ENCODE measurements around the gene TANC1.

The TANC1 gene

DNA sequence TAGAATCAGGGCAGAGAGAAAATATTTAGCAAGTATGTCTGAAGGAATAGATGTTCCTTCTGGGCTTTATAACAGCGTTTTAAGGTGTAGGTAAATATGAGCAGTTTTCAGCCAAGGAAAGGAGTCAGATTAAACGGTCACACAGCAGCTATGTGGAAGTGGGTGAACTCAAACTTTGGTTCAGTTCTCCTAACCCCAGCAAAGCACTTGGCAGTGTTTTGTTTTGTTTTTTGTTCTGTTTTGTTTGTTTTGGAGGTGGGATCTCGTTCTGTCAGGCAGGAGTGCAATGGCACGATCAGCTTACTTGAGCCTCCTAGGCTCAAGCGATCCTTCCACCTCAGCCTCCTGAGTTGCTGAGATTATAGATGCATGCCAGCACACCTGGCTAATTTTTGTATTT is 24.6 kb downstream of the TANC1 start:
- H3K27ac ChIP-seq, result no peak overlapping the region

GRCh38 chr2:158993721-158994587 is 25.5 kb downstream of the TANC1 start:
- H3K27ac ChIP-seq, result no peak overlapping the region
- no peak for DNase-seq (ENCODE audit: low read depth, low spot score)

More for the DNA sequence above, 24.6 kb downstream of the TANC1 start:
- DNase-seq (ENCODE audit: low read depth, low spot score), result no peak

GRCh38 chr2:158994920-158995676 is 26.7 kb downstream of the TANC1 start:
- DNase-seq (ENCODE audit: low read depth, low spot score), result no peak
- no peak overlapping the region for H3K27ac ChIP-seq

- H3K27ac ChIP-seq, result no peak overlapping the region
- no peak for DNase-seq (ENCODE audit: low read depth, low spot score)
Measured at GRCh38 chr2:158995677-158996049, 27.2 kb downstream of the TANC1 start.

DNA sequence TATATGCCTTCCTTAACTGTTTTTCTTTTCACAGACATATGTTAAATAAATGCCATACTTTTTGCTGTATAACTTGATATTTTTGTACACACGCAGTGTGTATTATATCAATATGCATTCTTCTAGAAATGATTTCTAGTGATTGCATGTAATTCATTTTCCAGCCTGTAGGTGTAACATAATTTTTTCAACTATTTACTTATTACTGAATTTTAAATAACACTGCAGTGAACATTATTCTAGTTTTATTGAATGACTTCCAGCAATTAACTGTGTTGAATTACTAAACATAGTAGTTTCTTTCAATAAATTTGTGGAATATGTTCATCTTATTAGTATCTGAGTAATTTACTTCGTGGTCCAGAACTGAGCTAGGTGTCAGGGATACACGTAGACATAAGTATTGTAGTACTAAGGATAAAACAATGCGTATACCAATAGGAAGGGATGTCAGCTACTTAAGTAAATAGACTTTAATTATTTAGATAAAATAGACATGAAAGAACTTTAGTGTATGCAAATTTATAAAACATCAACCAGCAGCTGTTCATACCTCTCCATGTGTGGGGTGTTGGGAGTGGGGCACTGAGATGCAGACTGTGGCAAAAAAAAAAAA is 28.0 kb downstream of the TANC1 start:
- H3K27ac ChIP-seq, result no peak overlapping the region
- DNase-seq (ENCODE audit: low read depth, low spot score), result no peak

DNA sequence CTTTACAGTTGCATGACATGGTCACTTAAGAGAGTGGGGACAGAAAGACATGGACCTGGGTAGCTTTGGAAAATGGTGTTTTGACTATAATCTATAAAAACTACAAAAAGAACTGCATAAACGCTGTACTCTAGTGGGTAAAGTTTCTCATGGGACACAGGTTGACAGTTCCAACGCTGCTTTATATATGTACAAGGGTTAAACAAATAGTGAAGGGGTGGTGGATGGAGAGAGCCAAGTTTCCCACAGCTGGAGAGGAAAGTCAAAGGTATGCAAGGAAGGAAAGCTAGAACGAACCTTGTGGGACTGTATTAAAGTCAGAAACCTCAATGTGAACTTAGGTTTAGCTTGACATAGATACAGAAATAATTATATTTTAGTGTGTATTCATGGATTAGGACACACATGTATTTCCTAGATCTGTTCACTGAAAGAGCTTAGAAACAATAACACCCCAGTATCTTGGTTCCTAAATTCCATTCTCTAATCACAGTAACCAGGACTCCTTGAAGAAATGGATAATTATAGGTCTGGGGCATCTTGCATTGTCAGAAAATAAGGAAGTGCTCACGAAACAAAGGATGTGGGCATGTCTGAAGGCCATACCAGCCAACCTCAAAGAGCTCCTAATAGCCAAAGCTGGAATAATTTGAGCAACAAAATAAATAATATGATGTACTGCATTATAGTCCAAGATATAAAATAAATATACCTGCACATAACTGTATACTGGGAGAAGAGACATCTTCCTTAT is 28.8 kb downstream of the TANC1 start:
- DNase-seq (ENCODE audit: low read depth, low spot score), result no peak
- no peak overlapping the region for H3K27ac ChIP-seq

- DNase-seq (ENCODE audit: low read depth, low spot score), result no peak
- no peak overlapping the region for H3K27ac ChIP-seq
Measured at GRCh38 chr2:158998551-158999248, 30.3 kb downstream of the TANC1 start.

GRCh38 chr2:158999458-158999857 is 31.0 kb downstream of the TANC1 start:
- H3K27ac ChIP-seq, result peak overlapping the region; percentile 5
- DNase-seq (ENCODE audit: low read depth, low spot score), result no peak

- H3K27ac ChIP-seq, result no peak overlapping the region
- DNase-seq (ENCODE audit: low read depth, low spot score), result no peak
Measured at GRCh38 chr2:159000072-159000471, 31.6 kb downstream of the TANC1 start.

DNA sequence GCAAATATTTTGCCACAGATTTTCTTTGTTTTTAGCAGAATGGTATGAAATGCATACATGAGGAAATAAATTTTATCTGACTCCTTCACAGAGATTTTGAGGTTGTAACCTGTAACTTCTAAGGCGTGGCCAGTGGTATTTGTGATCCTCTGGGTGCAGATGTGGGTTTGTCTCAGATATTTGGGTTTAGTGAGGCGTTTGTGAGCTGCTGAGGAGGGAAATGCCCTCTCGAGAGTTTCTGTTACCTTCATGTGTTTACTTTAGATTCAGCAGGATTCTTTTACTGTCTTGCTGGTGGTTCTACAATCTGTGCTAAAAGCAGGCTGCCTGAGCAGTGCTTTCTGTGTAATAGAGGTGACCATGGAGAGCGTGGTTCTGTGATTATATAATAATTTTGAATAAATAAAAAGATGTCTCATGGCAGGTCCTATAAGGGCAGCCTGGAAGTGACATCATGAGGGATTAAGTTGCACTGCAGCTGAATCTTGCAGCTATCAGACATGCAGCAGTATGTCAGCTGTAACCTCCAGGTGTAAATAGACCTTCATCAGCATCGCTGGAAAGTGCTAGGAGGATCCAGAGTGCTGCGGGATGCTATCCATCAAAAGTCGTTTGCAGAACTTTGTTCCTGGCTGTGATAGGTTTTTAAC is 34.1 kb downstream of the TANC1 start:
- no peak overlapping the region for H3K27ac ChIP-seq
- DNase-seq (ENCODE audit: low read depth, low spot score), result no peak

- DNase-seq (ENCODE audit: low read depth, low spot score), result no peak
- H3K27ac ChIP-seq, result no peak overlapping the region
Measured at GRCh38 chr2:159003555-159003954, 35.1 kb downstream of the TANC1 start.

DNA sequence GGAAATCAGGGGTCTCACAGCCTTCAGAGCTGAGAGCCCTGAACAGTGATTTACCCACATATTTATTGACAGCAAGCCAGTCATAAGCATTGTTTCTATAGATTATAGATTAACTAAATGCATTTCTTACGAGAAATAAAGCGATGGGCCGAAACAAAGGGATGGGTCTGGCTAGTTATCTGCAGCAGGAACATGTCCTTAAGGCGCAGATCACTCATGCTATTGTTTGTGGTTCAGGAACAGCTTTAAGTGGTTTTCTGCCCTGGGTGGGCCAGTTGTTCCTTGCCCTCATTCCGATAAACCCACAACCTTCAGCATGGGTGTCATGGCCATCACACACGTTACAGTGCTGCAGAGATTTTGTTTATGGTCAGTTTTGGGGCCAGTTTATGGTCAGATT is 36.4 kb downstream of the TANC1 start:
- no peak overlapping the region for H3K27ac ChIP-seq
- no peak for DNase-seq (ENCODE audit: low read depth, low spot score)

DNA sequence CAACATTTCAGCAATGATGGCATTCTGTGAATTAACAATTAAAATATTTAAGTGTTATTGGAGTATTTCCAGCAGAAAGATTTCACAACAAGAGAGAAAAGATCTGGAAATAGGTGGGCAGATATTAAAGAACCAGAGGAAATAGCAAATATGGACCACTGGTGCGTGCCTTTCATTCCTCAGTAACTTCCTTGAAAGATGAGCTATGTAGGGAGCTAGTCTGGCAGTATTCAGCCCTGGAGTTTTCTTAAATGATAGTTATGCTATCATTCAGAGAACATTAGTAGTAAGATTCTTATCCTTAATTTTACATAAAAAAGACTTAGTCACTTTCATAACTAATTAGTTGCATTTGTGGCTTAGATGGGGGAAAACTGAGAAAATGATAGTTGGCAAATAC is 41.5 kb downstream of the TANC1 start:
- H3K27ac ChIP-seq, result peak overlapping the region; percentile 7

GRCh38 chr2:159010340-159010739 is 41.9 kb downstream of the TANC1 start:
- peak overlapping the region; percentile 7 for H3K27ac ChIP-seq
- no peak for DNase-seq (ENCODE audit: low read depth, low spot score)

More for the DNA sequence above, 41.5 kb downstream of the TANC1 start:
- DNase-seq (ENCODE audit: low read depth, low spot score), result no peak

DNA sequence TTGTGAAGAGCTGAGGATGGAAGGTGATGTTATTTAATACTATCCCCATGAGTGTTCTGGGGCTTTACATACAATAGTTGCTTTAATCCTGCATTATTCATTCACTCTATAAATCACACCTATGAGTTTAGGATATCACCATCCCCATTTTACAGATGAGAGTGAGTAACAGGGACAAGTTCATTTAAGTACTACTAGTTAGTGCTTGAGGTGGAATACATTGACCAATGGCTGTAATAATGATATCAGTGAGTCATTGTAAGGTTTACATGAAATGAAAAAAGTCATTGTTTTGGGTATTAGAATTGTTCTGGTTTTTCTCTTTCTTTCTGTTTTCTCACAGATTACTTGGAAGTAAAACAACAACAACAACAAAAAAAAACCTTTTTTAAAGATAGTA is 42.5 kb downstream of the TANC1 start:
- peak; percentile 37 for DNase-seq (ENCODE audit: low read depth, low spot score)
- H3K27ac ChIP-seq, result peak overlapping the region; percentile 7

DNA sequence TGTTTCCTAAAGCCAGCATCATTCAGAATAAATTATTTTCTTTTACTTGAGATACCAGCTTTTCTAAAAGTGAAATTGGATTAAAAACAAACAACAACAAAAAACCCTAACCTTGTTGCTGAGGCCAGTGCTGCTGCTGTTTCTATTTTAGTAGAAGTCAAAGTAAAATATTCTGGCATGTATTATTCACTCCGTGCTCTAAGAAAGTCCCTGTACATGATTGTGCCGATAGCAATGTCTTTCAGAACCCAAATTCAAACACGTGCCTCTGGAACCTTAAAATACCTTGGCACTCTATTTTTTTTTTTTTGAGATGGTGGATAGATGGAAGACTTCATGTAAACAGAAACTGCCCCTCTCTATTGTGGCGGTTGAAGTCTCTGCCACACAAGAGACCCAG is 43.7 kb downstream of the TANC1 start:
- H3K27ac ChIP-seq, result no peak overlapping the region
- DNase-seq (ENCODE audit: low read depth, low spot score), result no peak

DNA sequence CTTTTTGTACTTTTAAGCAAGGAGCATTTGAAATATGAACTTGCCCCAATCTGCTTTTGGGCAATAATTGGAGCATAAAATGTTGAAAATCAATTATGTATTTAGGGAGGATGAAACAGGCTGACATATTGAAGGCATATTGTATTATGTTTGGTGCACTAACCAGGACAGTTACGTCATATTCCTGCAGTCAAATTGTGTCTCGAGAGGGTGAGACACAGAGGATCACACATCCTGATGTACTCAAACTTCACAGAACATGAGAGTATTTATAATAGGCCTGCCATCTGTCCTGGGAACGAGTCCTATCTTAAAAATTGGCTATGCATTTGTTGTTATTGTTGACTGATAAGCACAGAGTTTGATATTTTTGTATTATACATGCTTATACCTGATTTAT is 44.7 kb downstream of the TANC1 start:
- H3K27ac ChIP-seq, result no peak overlapping the region
- no peak for DNase-seq (ENCODE audit: low read depth, low spot score)

DNA sequence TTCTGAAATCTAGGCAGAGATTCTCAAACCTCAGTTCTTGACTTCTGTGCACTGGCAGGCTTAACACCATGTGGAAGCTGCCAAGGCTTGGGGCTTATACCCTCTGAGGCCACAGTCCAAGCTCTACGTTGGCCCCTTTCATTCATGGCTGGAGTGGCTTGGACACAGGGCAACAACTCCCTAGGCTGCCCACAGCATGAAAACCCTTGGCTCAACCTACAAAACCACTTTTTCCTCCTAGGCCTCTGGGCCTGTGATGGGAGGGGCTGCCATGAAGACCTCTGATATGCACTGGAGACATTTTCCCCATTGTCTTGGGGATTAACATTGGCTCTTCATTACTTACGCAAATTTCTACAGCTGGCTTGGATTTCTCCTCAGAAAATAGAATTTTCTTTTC is 46.7 kb downstream of the TANC1 start:
- H3K27ac ChIP-seq, result no peak overlapping the region
- no peak for DNase-seq (ENCODE audit: low read depth, low spot score)

- H3K27ac ChIP-seq, result no peak overlapping the region
- DNase-seq (ENCODE audit: low read depth, low spot score), result no peak
Measured at GRCh38 chr2:159015823-159016222, 47.4 kb downstream of the TANC1 start.
